Esophagus squamous epithelium (tissue), 4 donors: ENCODE measurements around the gene SLC9A7.

Source experiments
- CTCF ChIP-seq, 6 experiments: fragments of 450-650 bp in 4 of 6; fragments of 200-600 bp in 2 of 6; sonication (generic) in 2 of 6; IDR thresholded peaks; one replicate each; pipeline ENCODE4 v1.5.1; 2016 to 2019; ENCODE audit warnings: antibody characterized with exemption in 6 of 6, mild to moderate bottlenecking in 4 of 6, moderate library complexity in 4 of 6
- POLR2A ChIP-seq, 4 donors: fragments of 450-650 bp; IDR thresholded peaks; one replicate each; pipeline ENCODE4 v1.6.1; 2017; ENCODE audit warnings: antibody characterized with exemption in 4 of 4, mild to moderate bottlenecking in 4 of 4, moderate library complexity in 3 of 4

DNA sequence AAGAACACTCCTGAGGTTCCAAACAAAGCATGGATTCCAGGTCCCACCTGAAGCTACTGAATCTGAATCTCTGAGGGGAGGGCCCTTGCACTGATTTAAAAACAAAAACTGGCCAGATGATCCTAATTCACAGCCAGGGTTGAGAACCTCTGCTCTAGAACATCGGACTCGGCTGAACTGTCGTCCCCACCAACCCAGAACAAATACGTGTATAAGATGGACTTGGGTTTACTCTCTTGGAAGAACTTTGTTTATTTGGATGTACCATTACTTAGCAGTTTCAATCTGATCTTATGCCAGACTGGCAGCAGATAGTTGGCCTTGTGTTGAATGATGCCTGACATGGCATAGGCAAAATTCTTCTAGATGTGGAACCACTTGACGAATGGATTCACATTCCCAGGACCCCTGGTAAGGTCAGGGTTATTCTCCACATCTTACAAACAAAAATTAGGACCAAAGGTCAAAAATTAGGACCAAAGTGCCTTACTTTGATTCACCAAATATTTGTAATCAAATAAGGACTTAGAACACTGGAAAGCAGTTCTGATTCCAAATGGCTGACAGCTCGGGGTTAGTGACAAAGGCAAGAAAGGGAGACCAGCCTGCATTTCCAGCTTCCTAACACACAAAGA lies 156.3 kb downstream of the SLC9A7 start:
- TF ChIP-seq CTCF (IDR thresholded peaks at IDR 0.05) = no peak
- TF ChIP-seq POLR2A (IDR thresholded peaks at IDR 0.05) = no peak
